ENCODE data around the gene NECTIN1. TPM values are rescaled to one million over a fixed set of nuclear protein-coding genes. Genes with fewer than 3 reads are reported as not detected.

Gene NECTIN1
- total and polyA plus RNA-seq, 4 experiments from 2014 or later: 1.2 to 3.8 (median 3.5) TPM; not detected in 1

- Mint-ChIP-seq H3K4me1 (no peaks in the 10 kb centered on the region), H3K4me3 (no peak overlapping the region), H3K27ac (peak overlapping the region in 1 of 7 donors; percentile 32), H3K9me3 (peaks cover 0 to 4% (median 0%) of the 10 kb centered on the region in 8 donors), H3K36me3 (no peaks in the 10 kb centered on the region), H3K27me3 (no peaks in the 10 kb centered on the region)
- ChIA-PET POLR2A (ENCODE audit: partially characterized antibody) (no interaction called here), CTCF (ENCODE audit: partially characterized antibody) (interaction anchor here (1.3 kb wide), 1 partner anchor 69 kb away, joined by 3 read pairs; the partner anchor contains the start of gene NECTIN1)
- Histone ChIP-seq H3K4me3 (ENCODE audit: low read length in 2 of 2) (no peak overlapping the region), H3K36me3 (ENCODE audit: insufficient read depth, low read length) (no peaks in the 10 kb centered on the region), H3K27me3 (ENCODE audit: insufficient read depth, low read length) (no peaks in the 10 kb centered on the region), H3K27ac (ENCODE audit: low read depth, low read length) (no peak overlapping the region), H3K9me3 (ENCODE audit: control insufficient read depth in 1 of 2, low read length in 2 of 2) (no peaks in the 10 kb centered on the region), H3K4me1 (ENCODE audit: insufficient read depth, low read length) (no peaks in the 10 kb centered on the region)
- DNase-seq: no peak
- intact Hi-C loops (cut with micrococcal nuclease): no loop called here
These were observed 68.9 kb downstream of the NECTIN1 start for GRCh38 chr11:119659971-119660723.

GRCh38 chr11:119652907-119653659, 75.9 kb downstream of the NECTIN1 start:
- no peaks in the 10 kb centered on the region for H3K36me3 Mint-ChIP-seq
- intact Hi-C loops (cut with micrococcal nuclease): no loop called here
- peaks cover 7% of the 10 kb centered on the region in 2 donors for H3K27me3 Mint-ChIP-seq
- ChIA-PET CTCF (ENCODE audit: partially characterized antibody) (no interaction called here), POLR2A (ENCODE audit: partially characterized antibody) (no interaction called here)
- H3K4me1 Mint-ChIP-seq: no peaks in the 10 kb centered on the region
- peaks cover 0 to 4% (median 0%) of the 10 kb centered on the region in 8 donors for H3K9me3 Mint-ChIP-seq
- no peak overlapping the region for H3K4me3 Mint-ChIP-seq
- H3K27me3 ChIP-seq (ENCODE audit: insufficient read depth, low read length): no peaks in the 10 kb centered on the region
- H3K9me3 ChIP-seq (ENCODE audit: control insufficient read depth in 1 of 2, low read length in 2 of 2): no peaks in the 10 kb centered on the region
- no peak overlapping the region for H3K27ac ChIP-seq (ENCODE audit: low read depth, low read length)
- no peak overlapping the region for H3K27ac Mint-ChIP-seq
- no peaks in the 10 kb centered on the region for H3K4me1 ChIP-seq (ENCODE audit: insufficient read depth, low read length)
- no peak overlapping the region for H3K4me3 ChIP-seq (ENCODE audit: low read length in 2 of 2)
- no peak for DNase-seq
- H3K36me3 ChIP-seq (ENCODE audit: insufficient read depth, low read length): no peaks in the 10 kb centered on the region

- H3K9me3 Mint-ChIP-seq: peaks cover 0 to 3% (median 0%) of the 10 kb centered on the region in 8 donors
- Histone ChIP-seq H3K4me3 (ENCODE audit: low read length in 2 of 2) (no peak overlapping the region), H3K27me3 (ENCODE audit: insufficient read depth, low read length) (no peaks in the 10 kb centered on the region), H3K9me3 (ENCODE audit: control insufficient read depth in 1 of 2, low read length in 2 of 2) (no peaks in the 10 kb centered on the region), H3K4me1 (ENCODE audit: insufficient read depth, low read length) (no peaks in the 10 kb centered on the region), H3K36me3 (ENCODE audit: insufficient read depth, low read length) (no peaks in the 10 kb centered on the region), H3K27ac (ENCODE audit: low read depth, low read length) (no peak overlapping the region)
- intact Hi-C loops (cut with micrococcal nuclease): no loop called here
- no peaks in the 10 kb centered on the region for H3K36me3 Mint-ChIP-seq
- CTCF ChIA-PET (ENCODE audit: partially characterized antibody): interaction anchor here (0.6 to 1.4 kb wide), 2 partner anchors 9 to 103 kb away, joined by 3 to 4 read pairs; no protein-coding TSS in a partner anchor
- DNase-seq: no peak
- POLR2A ChIA-PET (ENCODE audit: partially characterized antibody): no interaction called here
- no peak overlapping the region for H3K27ac Mint-ChIP-seq
- H3K4me1 Mint-ChIP-seq: no peaks in the 10 kb centered on the region
- H3K4me3 Mint-ChIP-seq: no peak overlapping the region
- H3K27me3 Mint-ChIP-seq: peaks cover 7% of the 10 kb centered on the region in 2 donors
These were observed 77.0 kb downstream of the NECTIN1 start for GRCh38 chr11:119651802-119652584.

- no peak overlapping the region for H3K4me3 ChIP-seq (ENCODE audit: low read length in 2 of 2)
- no peak overlapping the region for H3K27ac Mint-ChIP-seq
- H3K4me1 ChIP-seq (ENCODE audit: insufficient read depth, low read length): no peaks in the 10 kb centered on the region
- H3K4me1 Mint-ChIP-seq: no peaks in the 10 kb centered on the region
- H3K4me3 Mint-ChIP-seq: no peak overlapping the region
- no peak overlapping the region for H3K27ac ChIP-seq (ENCODE audit: low read depth, low read length)
- H3K9me3 Mint-ChIP-seq: no peaks in the 10 kb centered on the region
- no peaks in the 10 kb centered on the region for H3K36me3 ChIP-seq (ENCODE audit: insufficient read depth, low read length)
- CTCF ChIA-PET (ENCODE audit: partially characterized antibody): interaction anchor here (1.3 kb wide), 1 partner anchor 25 kb away, joined by 3 read pairs; no protein-coding TSS in a partner anchor
- no peaks in the 10 kb centered on the region for H3K27me3 ChIP-seq (ENCODE audit: insufficient read depth, low read length)
- no peaks in the 10 kb centered on the region for H3K36me3 Mint-ChIP-seq
- no peak for DNase-seq
- peaks cover 7 to 9% of the 10 kb centered on the region in 2 donors for H3K27me3 Mint-ChIP-seq
- H3K9me3 ChIP-seq (ENCODE audit: control insufficient read depth in 1 of 2, low read length in 2 of 2): no peaks in the 10 kb centered on the region
- POLR2A ChIA-PET (ENCODE audit: partially characterized antibody): no interaction called here
- intact Hi-C loops (cut with micrococcal nuclease): no loop called here
These were observed 78.7 kb downstream of the NECTIN1 start for GRCh38 chr11:119650251-119650650.

- ChIA-PET CTCF (ENCODE audit: partially characterized antibody) (interaction anchor here (1.7 kb wide), 1 partner anchor 82 kb away, joined by 5 read pairs; the partner anchor contains the start of gene NECTIN1), POLR2A (ENCODE audit: partially characterized antibody) (no interaction called here)
- no peak overlapping the region for H3K27ac Mint-ChIP-seq
- no peaks in the 10 kb centered on the region for H3K4me1 Mint-ChIP-seq
- peaks cover 4 to 6% of the 10 kb centered on the region in 2 donors for H3K27me3 Mint-ChIP-seq
- Histone ChIP-seq H3K27ac (ENCODE audit: low read depth, low read length) (no peak overlapping the region), H3K36me3 (ENCODE audit: insufficient read depth, low read length) (no peaks in the 10 kb centered on the region), H3K4me3 (ENCODE audit: low read length in 2 of 2) (no peak overlapping the region), H3K4me1 (ENCODE audit: insufficient read depth, low read length) (no peaks in the 10 kb centered on the region), H3K9me3 (ENCODE audit: control insufficient read depth in 1 of 2, low read length in 2 of 2) (no peaks in the 10 kb centered on the region), H3K27me3 (ENCODE audit: insufficient read depth, low read length) (no peaks in the 10 kb centered on the region)
- H3K4me3 Mint-ChIP-seq: no peak overlapping the region
- no peaks in the 10 kb centered on the region for H3K36me3 Mint-ChIP-seq
- intact Hi-C loops (cut with micrococcal nuclease): no loop called here
- H3K9me3 Mint-ChIP-seq: no peaks in the 10 kb centered on the region
- no peak for DNase-seq
These were observed 81.7 kb downstream of the NECTIN1 start for GRCh38 chr11:119647254-119647653.

DNA sequence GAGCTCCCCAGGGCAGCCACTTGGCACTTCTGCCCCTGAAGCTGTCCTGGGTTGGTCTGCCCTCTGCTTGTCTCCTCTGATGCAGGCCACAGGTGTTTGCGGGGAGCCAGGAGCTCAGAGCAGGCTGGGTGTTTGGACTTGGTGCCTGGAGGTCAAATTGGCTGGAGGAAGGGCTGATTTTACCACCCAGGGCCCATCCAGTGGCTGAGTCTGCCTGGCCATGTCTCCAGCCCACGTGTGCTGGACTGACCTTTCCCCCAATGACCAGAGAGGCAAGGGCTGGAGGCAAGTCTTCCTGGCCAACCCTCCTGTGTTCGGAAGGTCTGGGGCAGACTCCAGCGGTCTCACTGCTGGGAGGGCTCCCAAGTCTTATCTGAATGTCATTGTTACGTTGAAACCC, 84.0 kb downstream of the NECTIN1 start:
- H3K4me1 ChIP-seq (ENCODE audit: insufficient read depth, low read length): no peaks in the 10 kb centered on the region
- ChIA-PET POLR2A (ENCODE audit: partially characterized antibody) (no interaction called here), CTCF (ENCODE audit: partially characterized antibody) (interaction anchor here (1.3 kb wide), 1 partner anchor 84 kb away, joined by 4 read pairs; the partner anchor contains the start of gene NECTIN1)
- no peaks in the 10 kb centered on the region for H3K27me3 ChIP-seq (ENCODE audit: insufficient read depth, low read length)
- H3K4me3 ChIP-seq (ENCODE audit: low read length in 2 of 2): no peak overlapping the region
- H3K27ac ChIP-seq (ENCODE audit: low read depth, low read length): no peak overlapping the region
- Mint-ChIP-seq H3K4me1 (no peaks in the 10 kb centered on the region), H3K9me3 (no peaks in the 10 kb centered on the region), H3K4me3 (no peak overlapping the region), H3K36me3 (no peaks in the 10 kb centered on the region), H3K27ac (no peak overlapping the region), H3K27me3 (peaks cover 0 to 2% of the 10 kb centered on the region in 2 donors)
- H3K36me3 ChIP-seq (ENCODE audit: insufficient read depth, low read length): no peaks in the 10 kb centered on the region
- no peaks in the 10 kb centered on the region for H3K9me3 ChIP-seq (ENCODE audit: control insufficient read depth in 1 of 2, low read length in 2 of 2)
- DNase-seq: no peak
- intact Hi-C loops (cut with micrococcal nuclease): no loop called here

DNA sequence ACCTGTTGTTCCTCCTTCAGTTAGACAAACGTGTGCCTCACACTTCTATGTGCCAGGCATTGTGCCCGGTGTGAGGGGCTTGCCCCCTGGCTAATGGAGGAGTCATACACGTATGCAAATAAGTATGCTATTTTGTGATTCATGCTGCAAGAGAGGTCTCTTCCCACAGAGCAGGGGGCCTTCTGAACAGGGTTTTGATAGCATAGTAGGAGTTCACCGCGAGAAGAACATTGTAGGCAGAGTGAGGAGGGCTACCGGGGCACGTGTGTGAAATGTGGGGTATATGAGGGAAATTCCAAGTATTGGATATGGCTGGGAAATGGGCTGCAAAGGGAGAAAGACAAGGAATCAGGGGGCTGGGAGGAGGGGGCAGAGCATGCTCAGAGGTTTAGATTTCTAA, 84.5 kb downstream of the NECTIN1 start:
- Histone ChIP-seq H3K36me3 (ENCODE audit: insufficient read depth, low read length) (no peaks in the 10 kb centered on the region), H3K27me3 (ENCODE audit: insufficient read depth, low read length) (no peaks in the 10 kb centered on the region), H3K4me3 (ENCODE audit: low read length in 2 of 2) (no peak overlapping the region), H3K4me1 (ENCODE audit: insufficient read depth, low read length) (no peaks in the 10 kb centered on the region), H3K9me3 (ENCODE audit: control insufficient read depth in 1 of 2, low read length in 2 of 2) (no peaks in the 10 kb centered on the region), H3K27ac (ENCODE audit: low read depth, low read length) (no peak overlapping the region)
- H3K4me3 Mint-ChIP-seq: no peak overlapping the region
- POLR2A ChIA-PET (ENCODE audit: partially characterized antibody): no interaction called here
- intact Hi-C loops (cut with micrococcal nuclease): no loop called here
- no peak overlapping the region for H3K27ac Mint-ChIP-seq
- no peak for DNase-seq
- CTCF ChIA-PET (ENCODE audit: partially characterized antibody): interaction anchor here (1.3 kb wide), 1 partner anchor 85 kb away, joined by 4 read pairs; the partner anchor contains the start of gene NECTIN1
- no peaks in the 10 kb centered on the region for H3K9me3 Mint-ChIP-seq
- H3K27me3 Mint-ChIP-seq: peaks cover 2% of the 10 kb centered on the region in 2 donors
- H3K36me3 Mint-ChIP-seq: no peaks in the 10 kb centered on the region
- no peaks in the 10 kb centered on the region for H3K4me1 Mint-ChIP-seq
